ENCODE measurements around the gene KCNMA1.

KCNMA1 gene

GRCh38 chr10:77321838-77322237 is 315.8 kb downstream of the KCNMA1 start:
- TF ChIP-seq CTCF (IDR thresholded peaks at IDR 0.05; ENCODE audit: control insufficient read depth, insufficient read depth, low read depth, low read length, missing control alignments), result no peak
- no peak for DNase-seq (ENCODE audit: low read depth)
- no peak overlapping the region for H3K4me3 ChIP-seq (ENCODE audit: control insufficient read depth, low read depth, low read length)

DNA sequence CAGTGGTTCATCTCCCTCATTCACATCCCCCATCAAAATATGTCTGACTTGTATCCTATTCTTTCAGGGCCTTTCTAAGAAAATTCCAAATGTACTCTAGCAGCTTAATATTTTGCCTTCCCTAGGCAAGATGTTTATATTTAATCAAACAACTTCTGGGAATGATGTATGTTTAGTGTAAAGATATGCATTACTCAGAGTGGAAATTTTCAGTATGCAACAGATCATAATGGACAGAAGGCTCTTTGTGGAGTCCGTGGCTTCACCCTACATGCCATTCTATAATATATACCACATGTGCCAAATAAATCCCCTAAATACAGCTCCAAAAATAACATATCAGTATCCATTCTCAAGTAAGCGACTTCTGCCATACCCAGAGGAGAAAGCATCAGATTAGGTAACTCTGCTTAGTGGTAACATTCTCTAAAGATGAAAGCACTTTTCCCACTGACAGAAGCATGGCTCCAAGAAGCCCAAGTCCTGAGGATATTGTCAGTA is 316.6 kb downstream of the KCNMA1 start:
- DNase-seq (ENCODE audit: low read depth), result peak; percentile 71
- no peak for TF ChIP-seq CTCF (IDR thresholded peaks at IDR 0.05; ENCODE audit: control insufficient read depth, insufficient read depth, low read depth, low read length, missing control alignments)
- no peak overlapping the region for H3K4me3 ChIP-seq (ENCODE audit: control insufficient read depth, low read depth, low read length)

DNA sequence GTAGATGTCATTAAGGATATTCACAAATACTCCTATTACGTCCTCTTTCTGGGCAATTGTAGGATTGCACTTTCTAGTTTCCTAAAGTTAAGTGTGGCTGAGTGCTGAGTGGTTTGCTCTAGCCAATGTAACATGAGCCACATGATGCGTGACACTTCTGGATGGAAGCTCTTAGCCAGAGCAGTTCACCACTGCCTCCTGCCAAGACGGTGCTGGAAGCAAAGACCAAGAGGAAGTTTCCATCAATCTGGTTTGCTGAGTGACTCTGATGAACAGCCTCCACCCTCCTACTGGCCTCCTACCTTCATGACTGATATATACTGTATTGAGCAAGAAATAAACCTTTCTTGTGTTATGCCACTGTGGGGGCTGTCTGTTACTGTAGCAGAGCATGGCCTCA is 318.1 kb downstream of the KCNMA1 start:
- TF ChIP-seq CTCF (IDR thresholded peaks at IDR 0.05; ENCODE audit: control insufficient read depth, insufficient read depth, low read depth, low read length, missing control alignments), result no peak
- peak; percentile 16 for DNase-seq (ENCODE audit: low read depth)

DNA sequence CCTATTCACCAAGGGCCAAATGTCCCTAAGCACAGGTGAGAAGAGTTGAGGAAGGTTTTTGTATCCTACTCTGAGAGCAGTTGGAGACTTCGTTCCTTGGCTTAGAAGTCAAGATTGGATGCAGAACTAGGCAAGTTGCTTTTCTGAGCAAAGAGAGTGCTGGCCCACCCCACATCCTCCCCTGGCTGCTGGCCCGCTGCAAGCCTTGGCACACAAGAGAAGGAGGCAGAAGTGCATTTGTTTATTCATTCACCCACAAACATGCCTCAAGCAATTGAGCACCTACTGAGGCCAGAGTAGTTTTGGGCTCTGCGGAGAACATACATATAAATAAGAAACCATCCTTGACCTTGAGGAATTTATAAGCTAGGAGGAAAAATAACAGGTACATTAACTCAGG is 318.9 kb downstream of the KCNMA1 start:
- no peak for TF ChIP-seq CTCF (IDR thresholded peaks at IDR 0.05; ENCODE audit: control insufficient read depth, insufficient read depth, low read depth, low read length, missing control alignments)
- no peak for DNase-seq (ENCODE audit: low read depth)
- H3K4me3 ChIP-seq (ENCODE audit: control insufficient read depth, low read depth, low read length), result no peak overlapping the region

More for the DNA sequence above, 318.1 kb downstream of the KCNMA1 start:
- H3K4me3 ChIP-seq (ENCODE audit: control insufficient read depth, low read depth, low read length), result no peak overlapping the region

DNA sequence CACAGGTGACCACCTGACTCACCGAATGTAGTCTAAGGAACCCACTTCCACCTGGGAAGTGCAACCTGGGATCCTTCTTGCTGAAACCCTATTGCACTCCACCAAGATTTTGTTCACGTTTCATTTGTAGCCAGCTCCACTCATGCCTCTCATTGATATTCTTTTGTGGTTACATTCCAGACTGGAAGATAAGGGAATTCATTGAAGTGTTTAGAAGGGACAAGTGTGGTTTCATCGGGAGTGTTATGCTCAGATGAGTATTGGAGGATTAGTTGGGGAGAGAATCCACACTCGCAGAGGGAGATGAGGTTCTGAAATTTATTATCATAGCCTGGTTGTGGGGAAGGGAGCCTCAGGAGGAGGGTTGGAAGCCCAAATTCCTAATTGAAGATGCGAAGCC is 320.4 kb downstream of the KCNMA1 start:
- no peak for TF ChIP-seq CTCF (IDR thresholded peaks at IDR 0.05; ENCODE audit: control insufficient read depth, insufficient read depth, low read depth, low read length, missing control alignments)
- H3K4me3 ChIP-seq (ENCODE audit: control insufficient read depth, low read depth, low read length), result no peak overlapping the region
- no peak for DNase-seq (ENCODE audit: low read depth)

- H3K4me3 ChIP-seq (ENCODE audit: control insufficient read depth, low read depth, low read length), result no peak overlapping the region
- TF ChIP-seq CTCF (IDR thresholded peaks at IDR 0.05; ENCODE audit: control insufficient read depth, insufficient read depth, low read depth, low read length, missing control alignments), result no peak
- no peak for DNase-seq (ENCODE audit: low read depth)
These were observed 322.0 kb downstream of the KCNMA1 start for GRCh38 chr10:77315496-77316129.
